Cardiac fibroblast (primary cell): ENCODE data around the gene DDX59.

Experiments used
- DNase-seq, 2 donors: peaks; one replicate each; pipeline versions ENCODE4 v3.0.0 to v3.0.0-alpha.2; 2010; ENCODE audit warnings: low read depth in 2 of 2
- H3K4me3 ChIP-seq, 2 donors: replicated peaks in 1 of 2; 1 replicate in 1 of 2; 2 replicates in 1 of 2; pipeline ENCODE4 v1.5.1; 2011; ENCODE audit warnings: low read depth in 2 of 2, low read length in 2 of 2, mild to moderate bottlenecking in 2 of 2, moderate library complexity in 1 of 2
- TF ChIP-seq, protein P1 (sequence below): IDR thresholded peaks from one replicate; pipeline ENCODE4 v1.5.1; 2011; ENCODE audit warnings: low read depth, mild to moderate bottlenecking, low read length, inconsistent platforms

The DDX59 gene

DNA sequence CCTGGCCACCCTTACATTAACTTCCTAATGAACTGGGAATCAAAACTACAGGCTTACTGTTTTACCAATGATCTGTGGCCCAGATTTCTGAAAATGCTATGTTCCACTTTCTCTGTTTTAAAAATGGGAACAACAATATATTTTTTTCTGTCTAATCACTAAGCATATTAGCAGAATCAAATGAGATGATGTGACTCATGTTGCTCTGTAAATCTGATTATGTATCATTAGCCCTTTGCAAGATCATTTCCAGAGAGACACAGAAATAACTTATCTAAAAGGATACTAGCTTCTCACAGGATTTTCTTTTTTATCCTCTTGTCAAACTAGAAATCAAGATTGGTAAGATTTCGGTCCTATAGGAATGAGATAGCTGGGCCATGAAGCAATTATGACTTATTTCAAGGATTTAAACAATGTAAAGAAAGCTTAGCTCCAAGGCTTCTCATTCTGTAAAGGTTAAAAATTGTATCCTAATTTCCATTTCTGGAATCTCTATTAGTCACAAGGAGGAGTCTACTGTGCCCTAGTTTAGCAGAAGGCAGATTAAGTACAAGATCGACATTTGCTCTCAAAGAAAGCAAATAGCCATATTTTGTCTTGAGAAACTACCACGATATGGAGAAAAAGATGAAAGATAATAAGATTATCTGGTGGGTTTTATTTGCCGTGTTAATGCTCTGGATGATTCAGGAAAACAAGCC lies 36.6 kb upstream of the DDX59 start:
- DNase-seq, result no peak
- TF ChIP-seq, protein P1, sequence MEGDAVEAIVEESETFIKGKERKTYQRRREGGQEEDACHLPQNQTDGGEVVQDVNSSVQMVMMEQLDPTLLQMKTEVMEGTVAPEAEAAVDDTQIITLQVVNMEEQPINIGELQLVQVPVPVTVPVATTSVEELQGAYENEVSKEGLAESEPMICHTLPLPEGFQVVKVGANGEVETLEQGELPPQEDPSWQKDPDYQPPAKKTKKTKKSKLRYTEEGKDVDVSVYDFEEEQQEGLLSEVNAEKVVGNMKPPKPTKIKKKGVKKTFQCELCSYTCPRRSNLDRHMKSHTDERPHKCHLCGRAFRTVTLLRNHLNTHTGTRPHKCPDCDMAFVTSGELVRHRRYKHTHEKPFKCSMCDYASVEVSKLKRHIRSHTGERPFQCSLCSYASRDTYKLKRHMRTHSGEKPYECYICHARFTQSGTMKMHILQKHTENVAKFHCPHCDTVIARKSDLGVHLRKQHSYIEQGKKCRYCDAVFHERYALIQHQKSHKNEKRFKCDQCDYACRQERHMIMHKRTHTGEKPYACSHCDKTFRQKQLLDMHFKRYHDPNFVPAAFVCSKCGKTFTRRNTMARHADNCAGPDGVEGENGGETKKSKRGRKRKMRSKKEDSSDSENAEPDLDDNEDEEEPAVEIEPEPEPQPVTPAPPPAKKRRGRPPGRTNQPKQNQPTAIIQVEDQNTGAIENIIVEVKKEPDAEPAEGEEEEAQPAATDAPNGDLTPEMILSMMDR, result no peak
- no peak overlapping the region for H3K4me3 ChIP-seq

DNA sequence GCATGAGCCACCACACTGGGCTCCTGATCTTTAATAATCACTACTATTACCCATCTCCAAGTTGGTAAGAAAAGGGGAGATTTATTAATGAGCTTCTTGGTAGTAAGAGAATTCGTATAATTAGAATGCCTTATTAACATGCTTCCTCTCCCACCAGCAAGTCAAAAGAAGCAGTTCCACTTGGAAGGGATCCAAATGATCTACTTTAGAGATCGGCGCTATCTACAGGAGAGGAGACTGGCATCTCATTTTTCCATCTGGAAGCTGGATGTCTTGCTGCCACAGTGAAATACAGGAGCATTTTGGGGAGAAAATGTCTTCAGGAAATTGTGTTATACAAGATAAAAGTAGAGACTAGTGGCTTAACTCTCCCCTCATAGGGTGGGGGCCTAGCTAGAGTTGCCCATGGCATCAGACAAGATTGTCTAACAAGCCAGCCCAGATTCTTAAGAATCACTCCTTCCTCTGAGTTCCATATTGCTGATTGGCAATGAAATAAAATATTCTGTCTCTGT lies 35.3 kb upstream of the DDX59 start:
- H3K4me3 ChIP-seq, result no peak overlapping the region
- DNase-seq, result no peak
- TF ChIP-seq, protein P1, result no peak

DNA sequence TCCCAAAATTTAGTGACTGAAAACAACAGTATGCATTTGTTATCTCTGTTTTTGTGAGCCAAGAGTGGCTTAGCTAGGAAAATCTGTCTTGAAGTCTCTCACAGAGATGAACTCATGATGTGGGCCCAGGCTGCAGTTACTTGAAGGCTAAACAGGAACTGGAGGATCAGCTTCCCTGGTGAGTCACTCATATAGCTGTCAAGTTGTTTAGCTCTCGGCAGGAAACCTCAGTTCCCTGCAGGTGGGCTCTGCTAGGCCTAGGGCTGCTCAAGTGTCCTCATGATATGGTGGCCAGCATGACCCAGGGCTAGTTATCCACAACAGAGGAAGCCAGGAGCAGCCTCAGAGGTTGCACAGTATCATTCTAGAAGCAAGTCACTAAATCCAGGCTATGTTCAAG lies 30.2 kb upstream of the DDX59 start:
- H3K4me3 ChIP-seq, result no peak overlapping the region
- TF ChIP-seq, protein P1, result no peak
- peak in 1 of 2 donors; percentile 54 for DNase-seq

DNA sequence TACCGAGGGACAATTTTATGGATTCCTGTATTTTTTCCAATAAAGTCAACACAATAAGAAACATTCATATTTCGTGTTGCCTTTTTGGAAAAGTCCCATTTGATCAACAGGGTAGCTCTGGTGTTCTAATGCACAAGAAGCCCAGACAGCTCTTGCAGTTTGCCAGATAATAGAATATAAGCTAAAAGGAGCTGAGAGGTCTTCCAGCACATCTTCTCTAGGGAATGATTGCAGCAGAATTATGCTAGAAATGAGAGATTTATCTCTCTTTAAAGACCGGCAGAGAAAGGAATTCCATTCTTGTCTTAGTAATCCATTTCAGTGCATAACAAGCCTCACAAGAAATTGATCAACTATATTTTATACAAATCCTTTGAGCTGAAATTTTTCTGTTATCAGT lies 25.0 kb upstream of the DDX59 start:
- DNase-seq, result no peak

DNA sequence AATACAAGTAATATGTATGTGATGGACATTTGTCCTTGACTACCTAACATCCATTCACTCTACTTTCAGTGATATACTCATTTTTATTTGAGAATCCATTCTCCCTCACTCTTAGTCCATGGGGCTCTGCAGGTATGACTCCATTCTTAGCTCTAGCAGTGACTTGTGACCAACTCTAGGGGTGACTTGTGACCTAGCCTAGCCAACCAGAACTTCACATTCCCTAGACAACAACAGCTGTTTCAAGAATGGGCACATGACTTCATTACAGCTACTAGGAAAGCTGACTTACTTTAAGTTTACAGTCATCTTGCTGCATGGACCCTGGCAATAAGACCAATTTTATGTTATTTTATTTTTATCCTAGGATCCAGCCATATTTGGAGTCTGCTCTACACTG lies 23.6 kb upstream of the DDX59 start:
- DNase-seq, result no peak
- H3K4me3 ChIP-seq, result no peak overlapping the region
- TF ChIP-seq, protein P1, result no peak

More for the DNA sequence above, 25.0 kb upstream of the DDX59 start:
- H3K4me3 ChIP-seq, result no peak overlapping the region
- TF ChIP-seq, protein P1, result no peak

DNA sequence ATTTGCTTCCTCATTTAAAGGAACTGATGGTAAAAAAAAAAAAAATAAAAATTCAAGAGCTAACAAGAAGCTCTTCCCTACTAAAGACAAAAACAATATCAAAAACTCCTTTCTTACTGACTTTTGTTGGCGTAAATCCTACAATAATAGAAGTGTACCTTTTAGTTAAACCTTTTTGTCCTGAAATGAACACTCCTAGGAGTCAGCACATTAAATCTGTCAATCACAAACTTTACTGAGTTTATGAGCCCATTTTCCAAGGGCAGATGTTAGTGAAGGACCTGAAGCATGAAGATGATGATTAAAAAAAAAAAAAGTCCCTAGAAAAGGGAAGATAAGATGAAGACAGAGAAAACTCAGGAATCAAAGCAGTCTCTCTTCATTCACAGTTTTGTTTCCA lies 22.6 kb upstream of the DDX59 start:
- H3K4me3 ChIP-seq, result no peak overlapping the region
- DNase-seq, result no peak

More for the DNA sequence above, 22.6 kb upstream of the DDX59 start:
- TF ChIP-seq, protein P1, result no peak
